NCI-H526 (cell line): ENCODE measurements around the gene ISG15.
"Not testable (repeated sequence)": the region's sequence is repeated elsewhere in the genome, so short reads cannot be mapped to it uniquely, and the experiment has no call there.

Experiments used
- DNase-seq, 2 experiments: peaks; one replicate each; lab custom pipeline; 2025; lab: John Stamatoyannopoulos, UW

The ISG15 gene

GRCh38 chr1:1026599-1027413 lies 13.5 kb downstream of the ISG15 start:
- DNase-seq: no peak

- DNase-seq: no peak
Observed at GRCh38 chr1:1027791-1028190, 14.5 kb downstream of the ISG15 start.

- DNase-seq: not testable (repeated sequence)
Observed at GRCh38 chr1:1030867-1031658, 17.8 kb downstream of the ISG15 start.

- DNase-seq: no peak
Observed at GRCh38 chr1:1031659-1032235, 18.4 kb downstream of the ISG15 start.

GRCh38 chr1:1032424-1032823 lies 19.1 kb downstream of the ISG15 start:
- peak in 1 of 2 experiments; percentile 41 for DNase-seq

GRCh38 chr1:1033009-1033587 lies 19.8 kb downstream of the ISG15 start:
- peak; percentile 88 to 98 for DNase-seq

GRCh38 chr1:1033731-1034438 lies 20.6 kb downstream of the ISG15 start:
- DNase-seq: peak in 1 of 2 experiments; percentile 78

- DNase-seq: peak in 1 of 2 experiments; percentile 73
Observed at GRCh38 chr1:1034439-1034781, 21.1 kb downstream of the ISG15 start.

- DNase-seq: no peak
Observed at GRCh38 chr1:1035291-1035943, 22.1 kb downstream of the ISG15 start.

GRCh38 chr1:1037366-1038327 lies 24.4 kb downstream of the ISG15 start:
- DNase-seq: no peak

GRCh38 chr1:1038694-1039093 lies 25.4 kb downstream of the ISG15 start:
- DNase-seq: no peak

GRCh38 chr1:1039145-1039910 lies 26.0 kb downstream of the ISG15 start:
- no peak for DNase-seq

GRCh38 chr1:1040004-1040991 lies 27.0 kb downstream of the ISG15 start:
- peak; percentile 44 to 93 for DNase-seq

GRCh38 chr1:1041092-1041523 lies 27.8 kb downstream of the ISG15 start:
- DNase-seq: no peak

- no peak for DNase-seq
Observed at GRCh38 chr1:1041873-1042272, 28.6 kb downstream of the ISG15 start.

- no peak for DNase-seq
Observed at GRCh38 chr1:1042835-1043234, 29.5 kb downstream of the ISG15 start.

GRCh38 chr1:1043411-1043810 lies 30.1 kb downstream of the ISG15 start:
- DNase-seq: no peak

GRCh38 chr1:1043921-1044320 lies 30.6 kb downstream of the ISG15 start:
- no peak for DNase-seq
